ENCODE data around the gene PPFIBP2.

Gene PPFIBP2

DNA sequence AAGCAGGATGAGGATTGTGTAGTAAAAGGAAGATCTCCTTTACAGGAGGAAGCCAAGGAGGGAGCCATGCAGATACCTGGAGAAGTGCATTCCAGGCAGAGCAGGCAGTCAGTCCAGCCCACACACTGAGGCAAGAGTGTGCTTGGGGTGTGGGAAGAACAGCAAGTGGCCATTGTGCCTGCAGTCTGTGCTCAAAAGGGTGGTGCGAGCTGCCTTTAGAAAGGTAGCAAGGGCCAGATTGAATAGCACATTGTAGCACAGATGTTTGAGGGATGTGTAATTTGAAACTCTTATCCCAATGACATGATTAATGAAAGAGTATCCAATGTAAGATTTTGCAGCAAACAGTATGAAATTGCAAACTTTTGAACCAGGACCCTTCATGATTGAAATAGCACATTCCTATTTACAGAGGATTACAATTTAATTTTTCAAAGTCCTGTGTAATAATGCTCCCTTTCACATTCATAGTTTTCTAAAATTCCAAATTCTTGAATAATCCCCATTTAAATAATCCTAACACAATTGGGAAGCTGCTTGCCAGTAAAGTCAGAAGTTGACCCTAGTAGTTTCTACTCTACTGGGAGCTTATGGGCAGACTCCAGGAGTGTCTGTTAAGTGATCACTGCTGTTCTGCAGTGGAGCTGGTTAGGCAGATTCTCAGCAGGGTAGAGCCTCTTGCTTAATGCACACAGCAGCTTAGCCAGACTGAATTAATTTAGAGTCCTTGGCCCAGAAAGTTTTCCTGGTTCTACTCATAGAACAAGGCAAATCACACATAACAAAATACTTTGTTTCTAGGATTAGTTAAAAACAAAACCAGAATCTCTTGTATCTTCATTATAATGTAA, 81.4 kb downstream of the PPFIBP2 start:
- Histone ChIP-seq H3K9me3 (ENCODE audit: control insufficient read depth, low read length) (no peaks in the 10 kb centered on the region), H3K9ac (no peak overlapping the region)
- TF ChIP-seq, protein P1, sequence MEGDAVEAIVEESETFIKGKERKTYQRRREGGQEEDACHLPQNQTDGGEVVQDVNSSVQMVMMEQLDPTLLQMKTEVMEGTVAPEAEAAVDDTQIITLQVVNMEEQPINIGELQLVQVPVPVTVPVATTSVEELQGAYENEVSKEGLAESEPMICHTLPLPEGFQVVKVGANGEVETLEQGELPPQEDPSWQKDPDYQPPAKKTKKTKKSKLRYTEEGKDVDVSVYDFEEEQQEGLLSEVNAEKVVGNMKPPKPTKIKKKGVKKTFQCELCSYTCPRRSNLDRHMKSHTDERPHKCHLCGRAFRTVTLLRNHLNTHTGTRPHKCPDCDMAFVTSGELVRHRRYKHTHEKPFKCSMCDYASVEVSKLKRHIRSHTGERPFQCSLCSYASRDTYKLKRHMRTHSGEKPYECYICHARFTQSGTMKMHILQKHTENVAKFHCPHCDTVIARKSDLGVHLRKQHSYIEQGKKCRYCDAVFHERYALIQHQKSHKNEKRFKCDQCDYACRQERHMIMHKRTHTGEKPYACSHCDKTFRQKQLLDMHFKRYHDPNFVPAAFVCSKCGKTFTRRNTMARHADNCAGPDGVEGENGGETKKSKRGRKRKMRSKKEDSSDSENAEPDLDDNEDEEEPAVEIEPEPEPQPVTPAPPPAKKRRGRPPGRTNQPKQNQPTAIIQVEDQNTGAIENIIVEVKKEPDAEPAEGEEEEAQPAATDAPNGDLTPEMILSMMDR (IDR thresholded peaks at IDR 0.05): no peak

DNA sequence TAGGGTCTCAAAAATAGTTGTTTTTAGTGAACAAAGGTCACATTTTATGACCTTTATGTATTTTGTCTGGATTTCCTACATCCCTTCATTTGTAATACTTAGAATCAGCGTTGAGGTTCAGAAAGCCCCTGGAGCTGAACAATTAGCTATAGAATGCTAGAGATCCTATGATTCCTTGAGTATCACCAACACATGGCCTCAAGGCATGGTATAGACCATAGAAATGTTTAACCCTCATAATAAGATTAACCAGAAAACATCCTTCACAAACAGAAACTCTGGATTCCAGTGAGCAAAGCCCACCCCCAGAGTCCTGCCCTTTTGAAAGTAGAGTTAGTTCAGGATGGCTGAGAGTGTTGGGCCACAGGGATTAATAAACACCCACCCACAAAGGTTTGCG, 82.2 kb downstream of the PPFIBP2 start:
- no peak overlapping the region for H3K4me3 ChIP-seq (ENCODE audit: low read depth, low read length)
- H3K4me1 ChIP-seq: peaks cover 41% of the 10 kb centered on the region
- peak overlapping the region; percentile 97 for H3K27ac ChIP-seq

More for the DNA sequence above, 81.4 kb downstream of the PPFIBP2 start:
- Histone ChIP-seq H3K27ac (peak overlapping the region; percentile 97), H3K27me3 (ENCODE audit: control insufficient read depth, insufficient read depth, low read length) (no peaks in the 10 kb centered on the region), H3K4me2 (ENCODE audit: low read length) (peak overlapping the region; percentile 37), H3K4me3 (ENCODE audit: low read depth, low read length) (no peak overlapping the region), H2AFZ (no peak overlapping the region), H3K79me2 (peaks cover 24% of the 10 kb centered on the region), H3K4me1 (peaks cover 39% of the 10 kb centered on the region), H3K36me3 (ENCODE audit: control insufficient read depth, insufficient read depth, low read length) (no peaks in the 10 kb centered on the region)

DNA sequence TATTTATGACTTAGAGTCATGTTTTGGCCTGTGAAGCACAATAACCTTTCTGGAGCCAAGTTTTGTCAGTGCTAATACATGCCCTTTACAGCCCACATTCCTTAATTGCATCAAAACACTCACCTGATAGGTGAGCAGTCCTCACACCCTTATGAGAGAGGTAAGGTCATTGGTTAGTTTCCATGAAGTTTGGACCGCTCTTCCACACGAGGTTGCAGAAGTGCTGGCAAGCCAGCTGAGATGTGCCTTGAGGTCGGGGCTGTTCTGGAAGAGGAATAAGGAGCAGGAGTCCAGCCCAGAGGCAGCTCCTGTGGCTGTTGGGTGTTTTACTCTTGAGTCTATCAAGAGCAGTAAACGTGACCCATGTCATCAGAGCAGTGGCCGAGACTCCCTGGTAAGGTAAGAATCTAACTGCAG, 83.2 kb downstream of the PPFIBP2 start:
- Histone ChIP-seq H3K9ac (no peak overlapping the region), H3K4me3 (ENCODE audit: low read depth, low read length) (peak overlapping the region; percentile 55), H3K4me1 (peaks cover 33% of the 10 kb centered on the region), H2AFZ (no peak overlapping the region), H3K27ac (peak overlapping the region; percentile 97), H3K79me2 (peaks cover 23% of the 10 kb centered on the region), H3K9me3 (ENCODE audit: control insufficient read depth, low read length) (no peaks in the 10 kb centered on the region), H3K4me2 (ENCODE audit: low read length) (peak overlapping the region; percentile 79), H3K27me3 (ENCODE audit: control insufficient read depth, insufficient read depth, low read length) (no peaks in the 10 kb centered on the region), H3K36me3 (ENCODE audit: control insufficient read depth, insufficient read depth, low read length) (no peaks in the 10 kb centered on the region)
- TF ChIP-seq, protein P1 (IDR thresholded peaks at IDR 0.05): no peak

More for the DNA sequence above, 82.2 kb downstream of the PPFIBP2 start:
- peaks cover 22% of the 10 kb centered on the region for H3K79me2 ChIP-seq
- H3K9ac ChIP-seq: no peak overlapping the region
- H3K27me3 ChIP-seq (ENCODE audit: control insufficient read depth, insufficient read depth, low read length): no peaks in the 10 kb centered on the region
- no peak overlapping the region for H2AFZ ChIP-seq
- H3K36me3 ChIP-seq (ENCODE audit: control insufficient read depth, insufficient read depth, low read length): no peaks in the 10 kb centered on the region
- no peaks in the 10 kb centered on the region for H3K9me3 ChIP-seq (ENCODE audit: control insufficient read depth, low read length)
- peak overlapping the region; percentile 37 for H3K4me2 ChIP-seq (ENCODE audit: low read length)
- TF ChIP-seq, protein P1 (IDR thresholded peaks at IDR 0.05): no peak

DNA sequence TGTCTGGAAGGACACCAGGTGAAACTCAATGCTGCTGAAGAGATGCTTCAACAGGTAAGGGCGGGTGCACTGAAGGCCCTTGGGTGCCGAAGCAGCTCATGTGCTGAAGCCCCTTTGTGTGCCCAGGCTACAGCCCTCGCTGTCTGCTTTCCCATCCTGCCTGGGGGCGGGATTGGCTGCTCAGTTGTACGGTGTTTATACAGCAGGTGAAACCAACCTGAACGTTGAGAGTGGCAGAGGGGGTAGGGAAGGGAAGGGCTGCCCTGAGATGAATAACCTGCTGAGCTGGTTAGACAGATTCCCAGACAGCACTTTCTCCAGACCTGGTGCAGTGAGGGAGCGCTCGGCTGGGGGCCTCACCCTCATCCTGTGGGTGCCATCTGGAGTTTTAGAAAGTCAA, 83.8 kb downstream of the PPFIBP2 start:
- no peaks in the 10 kb centered on the region for H3K36me3 ChIP-seq (ENCODE audit: control insufficient read depth, insufficient read depth, low read length)
- no peak overlapping the region for H2AFZ ChIP-seq
- no peaks in the 10 kb centered on the region for H3K27me3 ChIP-seq (ENCODE audit: control insufficient read depth, insufficient read depth, low read length)
- H3K27ac ChIP-seq: peak overlapping the region; percentile 97
- H3K9me3 ChIP-seq (ENCODE audit: control insufficient read depth, low read length): no peaks in the 10 kb centered on the region
- H3K9ac ChIP-seq: no peak overlapping the region
- peaks cover 20% of the 10 kb centered on the region for H3K79me2 ChIP-seq
- H3K4me2 ChIP-seq (ENCODE audit: low read length): peak overlapping the region; percentile 79
- TF ChIP-seq, protein P1 (IDR thresholded peaks at IDR 0.05): peak; percentile 6
- peaks cover 37% of the 10 kb centered on the region for H3K4me1 ChIP-seq
- H3K4me3 ChIP-seq (ENCODE audit: low read depth, low read length): peak overlapping the region; percentile 55
